ENCODE measurements around the gene PRICKLE1. TPM values are rescaled to one million over a fixed set of nuclear protein-coding genes. Genes with fewer than 3 reads are reported as not detected.

PRICKLE1 gene
- polyA plus RNA-seq, 1 donor from 2014 or later: 20.6 TPM

GRCh38 chr12:42432517-42433140, 156.9 kb downstream of the PRICKLE1 start:
- Histone ChIP-seq H3K9ac (ENCODE audit: low read length) (no peak overlapping the region), H2AFZ (ENCODE audit: low read depth, low read length) (no peak overlapping the region), H3K79me2 (replicated peaks; ENCODE audit: insufficient read depth, low read length) (no peaks in the 10 kb centered on the region), H3K27ac (ENCODE audit: low read length) (no peak overlapping the region), H3F3A (ENCODE audit: insufficient read depth, low read length, poor library complexity, severe bottlenecking) (no peaks in the 10 kb centered on the region), H3K27me3 (ENCODE audit: insufficient read depth, low read depth, low read length) (no peaks in the 10 kb centered on the region), H3K36me3 (ENCODE audit: insufficient read depth, low read length) (no peaks in the 10 kb centered on the region), H3K9me2 (ENCODE audit: insufficient read depth, low read length) (no peaks in the 10 kb centered on the region), H3K4me3 (ENCODE audit: low read length) (no peak overlapping the region), H3K4me2 (ENCODE audit: low read length) (no peak overlapping the region), H3K9me3 (ENCODE audit: low read length) (no peaks in the 10 kb centered on the region), H4K20me1 (ENCODE audit: insufficient read depth) (no peaks in the 10 kb centered on the region)
- TF ChIP-seq RAD21 (conservative IDR thresholded peaks at IDR 0.05): no peak
- no peak for TF ChIP-seq MXI1 (conservative IDR thresholded peaks at IDR 0.05; ENCODE audit: poor library complexity, severe bottlenecking)
- TF ChIP-seq, protein P1, sequence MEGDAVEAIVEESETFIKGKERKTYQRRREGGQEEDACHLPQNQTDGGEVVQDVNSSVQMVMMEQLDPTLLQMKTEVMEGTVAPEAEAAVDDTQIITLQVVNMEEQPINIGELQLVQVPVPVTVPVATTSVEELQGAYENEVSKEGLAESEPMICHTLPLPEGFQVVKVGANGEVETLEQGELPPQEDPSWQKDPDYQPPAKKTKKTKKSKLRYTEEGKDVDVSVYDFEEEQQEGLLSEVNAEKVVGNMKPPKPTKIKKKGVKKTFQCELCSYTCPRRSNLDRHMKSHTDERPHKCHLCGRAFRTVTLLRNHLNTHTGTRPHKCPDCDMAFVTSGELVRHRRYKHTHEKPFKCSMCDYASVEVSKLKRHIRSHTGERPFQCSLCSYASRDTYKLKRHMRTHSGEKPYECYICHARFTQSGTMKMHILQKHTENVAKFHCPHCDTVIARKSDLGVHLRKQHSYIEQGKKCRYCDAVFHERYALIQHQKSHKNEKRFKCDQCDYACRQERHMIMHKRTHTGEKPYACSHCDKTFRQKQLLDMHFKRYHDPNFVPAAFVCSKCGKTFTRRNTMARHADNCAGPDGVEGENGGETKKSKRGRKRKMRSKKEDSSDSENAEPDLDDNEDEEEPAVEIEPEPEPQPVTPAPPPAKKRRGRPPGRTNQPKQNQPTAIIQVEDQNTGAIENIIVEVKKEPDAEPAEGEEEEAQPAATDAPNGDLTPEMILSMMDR (IDR thresholded peaks at IDR 0.05; ENCODE audit: poor library complexity, severe bottlenecking): no peak
- no peak for TF ChIP-seq POLR2AphosphoS5 (IDR thresholded peaks at IDR 0.05)
- TF ChIP-seq SMC3 (conservative IDR thresholded peaks at IDR 0.05; ENCODE audit: poor library complexity): no peak
- no peak for TF ChIP-seq EZH2 (IDR thresholded peaks at IDR 0.05; ENCODE audit: borderline replicate concordance, insufficient read depth, low read length, poor library complexity, severe bottlenecking)
- no peak for TF ChIP-seq TAF1 (IDR thresholded peaks at IDR 0.05; ENCODE audit: low read depth)
- no peak for TF ChIP-seq REST (IDR thresholded peaks at IDR 0.05; ENCODE audit: borderline replicate concordance)
- no peak for TF ChIP-seq EP300 (conservative IDR thresholded peaks at IDR 0.05; ENCODE audit: poor library complexity, severe bottlenecking)

GRCh38 chr12:42428850-42429249, 160.7 kb downstream of the PRICKLE1 start:
- Histone ChIP-seq H3K9ac (ENCODE audit: low read length) (no peak overlapping the region), H3F3A (ENCODE audit: insufficient read depth, low read length, poor library complexity, severe bottlenecking) (no peaks in the 10 kb centered on the region), H3K27ac (ENCODE audit: low read length) (no peak overlapping the region), H3K27me3 (ENCODE audit: insufficient read depth, low read depth, low read length) (no peaks in the 10 kb centered on the region), H3K9me2 (ENCODE audit: insufficient read depth, low read length) (no peaks in the 10 kb centered on the region), H3K36me3 (ENCODE audit: insufficient read depth, low read length) (no peaks in the 10 kb centered on the region), H3K9me3 (ENCODE audit: low read length) (no peaks in the 10 kb centered on the region), H3K4me2 (ENCODE audit: low read length) (no peak overlapping the region), H3K4me3 (ENCODE audit: low read length) (no peak overlapping the region), H3K79me2 (replicated peaks; ENCODE audit: insufficient read depth, low read length) (no peaks in the 10 kb centered on the region), H2AFZ (ENCODE audit: low read depth, low read length) (no peak overlapping the region), H4K20me1 (ENCODE audit: insufficient read depth) (no peaks in the 10 kb centered on the region)
- no peak for TF ChIP-seq SMC3 (conservative IDR thresholded peaks at IDR 0.05; ENCODE audit: poor library complexity)
- TF ChIP-seq RAD21 (conservative IDR thresholded peaks at IDR 0.05): no peak
- TF ChIP-seq EP300 (conservative IDR thresholded peaks at IDR 0.05; ENCODE audit: poor library complexity, severe bottlenecking): no peak
- TF ChIP-seq MXI1 (conservative IDR thresholded peaks at IDR 0.05; ENCODE audit: poor library complexity, severe bottlenecking): no peak
- no peak for TF ChIP-seq REST (IDR thresholded peaks at IDR 0.05; ENCODE audit: borderline replicate concordance)
- TF ChIP-seq TAF1 (IDR thresholded peaks at IDR 0.05; ENCODE audit: low read depth): no peak
- no peak for TF ChIP-seq EZH2 (IDR thresholded peaks at IDR 0.05; ENCODE audit: borderline replicate concordance, insufficient read depth, low read length, poor library complexity, severe bottlenecking)
